ENCODE data around the gene NADSYN1. TPM values are rescaled to one million over a fixed set of nuclear protein-coding genes. Genes with fewer than 3 reads are reported as not detected.
"Not testable (repeated sequence)": the region's sequence is repeated elsewhere in the genome, so short reads cannot be mapped to it uniquely, and the experiment has no call there.

Gene NADSYN1
- total RNA-seq, 1 experiment from 2014 or later, result 79.7 TPM

DNA sequence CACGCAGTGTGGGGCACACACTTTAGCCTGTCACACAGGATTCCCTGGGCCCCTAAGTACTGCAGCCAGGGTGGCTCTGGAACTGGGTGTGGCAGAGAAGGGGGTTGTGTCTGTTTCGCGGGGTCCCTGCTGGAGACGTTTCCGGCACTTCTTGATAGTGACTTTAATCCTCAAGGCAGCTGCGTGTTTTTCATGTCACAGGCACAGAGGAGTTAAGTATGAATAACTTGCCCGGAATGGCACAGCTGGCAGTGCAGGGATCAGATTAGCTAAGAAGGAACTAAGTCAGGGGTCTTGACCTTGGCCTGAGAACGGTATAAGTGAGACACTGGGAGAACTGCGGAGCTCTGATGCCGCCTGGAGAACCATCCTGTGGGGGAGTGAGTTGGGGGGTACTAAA is 66.5 kb downstream of the NADSYN1 start:
- H3K4me3 Mint-ChIP-seq (ENCODE audit: low read depth, unreplicated experiment), result no peak overlapping the region
- H3K36me3 Mint-ChIP-seq (ENCODE audit: insufficient read depth, unreplicated experiment), result no peaks in the 10 kb centered on the region
- BruUV-seq (replicated peaks), result no TSS peak
- no peak overlapping the region for H3K27ac Mint-ChIP-seq (ENCODE audit: unreplicated experiment)
- TF ChIP-seq CTCF (IDR thresholded peaks at IDR 0.05; ENCODE audit: unreplicated experiment), result no peak
- DNase-seq, result no peak
- H3K27me3 Mint-ChIP-seq (ENCODE audit: unreplicated experiment), result peaks cover 7% of the 10 kb centered on the region
- CTCF ChIA-PET, result no interaction called here
- intact Hi-C loops (cut with micrococcal nuclease; ENCODE audit: unreplicated experiment), result no loop called here
- H3K4me1 Mint-ChIP-seq (ENCODE audit: low read depth, unreplicated experiment), result no peaks in the 10 kb centered on the region
- H3K9me3 Mint-ChIP-seq (ENCODE audit: low read depth, unreplicated experiment), result no peaks in the 10 kb centered on the region

- intact Hi-C loops (cut with micrococcal nuclease; ENCODE audit: unreplicated experiment), result no loop called here
- no peaks in the 10 kb centered on the region for H3K36me3 Mint-ChIP-seq (ENCODE audit: insufficient read depth, unreplicated experiment)
- no peak for TF ChIP-seq CTCF (IDR thresholded peaks at IDR 0.05; ENCODE audit: unreplicated experiment)
- no peak overlapping the region for H3K27ac Mint-ChIP-seq (ENCODE audit: unreplicated experiment)
- H3K27me3 Mint-ChIP-seq (ENCODE audit: unreplicated experiment), result peaks cover 34% of the 10 kb centered on the region
- CTCF ChIA-PET, result no interaction called here
- no peak overlapping the region for H3K4me3 Mint-ChIP-seq (ENCODE audit: low read depth, unreplicated experiment)
- BruUV-seq (replicated peaks), result no TSS peak
- DNase-seq, result no peak
- H3K9me3 Mint-ChIP-seq (ENCODE audit: low read depth, unreplicated experiment), result no peaks in the 10 kb centered on the region
- no peaks in the 10 kb centered on the region for H3K4me1 Mint-ChIP-seq (ENCODE audit: low read depth, unreplicated experiment)
These were observed 72.4 kb downstream of the NADSYN1 start for GRCh38 chr11:71525188-71525937.

DNA sequence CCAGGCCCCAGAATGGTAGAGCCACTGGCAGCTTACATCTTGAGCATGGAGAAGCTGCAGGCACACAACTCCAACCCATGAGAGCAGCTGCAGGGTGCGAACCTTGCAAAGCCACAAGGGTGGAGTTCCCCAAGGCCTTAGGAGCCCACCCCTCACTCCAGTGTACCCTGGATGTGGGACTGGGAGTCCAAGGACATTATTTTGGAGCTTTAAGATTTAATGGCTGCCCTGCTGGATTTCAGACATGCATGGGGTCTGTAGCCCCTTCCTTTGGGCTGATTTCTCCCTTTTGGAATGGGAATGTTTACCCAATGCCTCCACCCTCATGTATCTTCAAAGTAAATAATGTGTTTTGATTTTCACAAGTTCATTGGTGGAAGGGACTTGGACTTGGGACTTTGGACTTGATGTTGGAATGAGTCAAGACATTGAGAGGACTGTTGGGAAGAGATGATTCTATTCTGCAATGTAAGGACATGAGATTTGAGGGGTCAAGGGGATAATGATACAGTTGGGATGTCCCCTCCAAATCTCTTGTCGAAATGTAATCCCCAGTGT is 73.0 kb downstream of the NADSYN1 start:
- H3K4me3 Mint-ChIP-seq (ENCODE audit: low read depth, unreplicated experiment), result no peak overlapping the region
- no peak overlapping the region for H3K27ac Mint-ChIP-seq (ENCODE audit: unreplicated experiment)
- BruUV-seq (replicated peaks), result no TSS peak
- peaks cover 34% of the 10 kb centered on the region for H3K27me3 Mint-ChIP-seq (ENCODE audit: unreplicated experiment)
- no peak for DNase-seq
- H3K4me1 Mint-ChIP-seq (ENCODE audit: low read depth, unreplicated experiment), result no peaks in the 10 kb centered on the region
- H3K9me3 Mint-ChIP-seq (ENCODE audit: low read depth, unreplicated experiment), result no peaks in the 10 kb centered on the region
- no peak for TF ChIP-seq CTCF (IDR thresholded peaks at IDR 0.05; ENCODE audit: unreplicated experiment)
- H3K36me3 Mint-ChIP-seq (ENCODE audit: insufficient read depth, unreplicated experiment), result no peaks in the 10 kb centered on the region
- CTCF ChIA-PET, result no interaction called here
- intact Hi-C loops (cut with micrococcal nuclease; ENCODE audit: unreplicated experiment), result no loop called here

DNA sequence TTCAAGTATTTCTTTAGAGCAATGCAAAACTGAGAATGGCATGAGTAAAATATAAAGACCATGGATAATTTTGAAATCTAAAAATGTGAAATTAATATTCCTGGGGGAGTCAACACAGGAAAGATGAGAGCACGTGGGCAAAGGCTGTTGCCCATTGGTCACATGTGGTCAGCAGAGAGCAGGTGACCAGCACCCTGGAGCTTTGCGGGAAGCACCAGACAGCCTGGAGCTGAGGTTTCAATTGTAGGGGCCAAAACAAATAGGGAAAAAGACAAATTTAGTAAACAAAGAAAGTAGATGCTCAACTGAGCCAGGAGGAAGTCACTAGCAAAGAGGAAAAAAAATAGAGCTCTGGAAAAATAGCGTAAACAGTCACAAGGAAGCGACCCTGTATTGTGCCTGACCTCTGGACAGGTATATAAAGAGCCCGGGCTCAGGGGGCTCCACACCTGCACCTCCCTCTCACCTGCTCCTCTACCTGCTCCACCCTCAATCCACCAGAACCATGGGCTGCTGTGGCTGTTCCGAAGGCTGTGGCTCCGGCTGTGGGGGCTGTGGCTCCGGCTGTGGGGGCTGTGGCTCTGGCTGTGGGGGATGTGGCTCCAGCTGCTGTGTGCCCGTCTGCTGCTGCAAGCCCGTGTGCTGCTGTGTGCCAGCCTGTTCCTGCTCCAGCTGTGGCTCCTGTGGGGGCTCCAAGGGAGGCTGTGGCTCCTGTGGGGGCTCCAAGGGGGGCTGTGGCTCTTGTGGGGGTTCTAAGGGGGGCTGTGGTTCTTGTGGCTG is 74.0 kb downstream of the NADSYN1 start, which contains the start of gene KRTAP5-7:
Gene KRTAP5-7, plus strand, starts transcription at position 472 of the 780 bp plus-strand sequence. Its CDS starts 34 bp downstream, at position 506.
- H3K36me3 Mint-ChIP-seq (ENCODE audit: insufficient read depth, unreplicated experiment); BruUV-seq (replicated peaks); H3K27ac Mint-ChIP-seq (ENCODE audit: unreplicated experiment); H3K9me3 Mint-ChIP-seq (ENCODE audit: low read depth, unreplicated experiment); DNase-seq; H3K4me3 Mint-ChIP-seq (ENCODE audit: low read depth, unreplicated experiment); CTCF ChIA-PET; intact Hi-C loops (cut with micrococcal nuclease; ENCODE audit: unreplicated experiment); H3K4me1 Mint-ChIP-seq (ENCODE audit: low read depth, unreplicated experiment): not testable (repeated sequence)
- peaks cover 34% of the 10 kb centered on the region for H3K27me3 Mint-ChIP-seq (ENCODE audit: unreplicated experiment)
